Omental fat pad (tissue), 4 donors: Measurements from ENCODE around the gene KRTAP10-1. TPM values are rescaled to one million over a fixed set of nuclear protein-coding genes. Genes with fewer than 3 reads are reported as not detected.

Experiments used
- ATAC-seq: fragments of 150-250 bp; one replicate; pipeline ENCODE4 v1.9.1; 2016; ENCODE audit warnings: mild to moderate bottlenecking, moderate library complexity; ENCODE audit not compliant: low FRiP score
- DNase-seq: peaks from one replicate; pipeline ENCODE4 v3.0.0-alpha.2; 2019; ENCODE audit warnings: low spot score
- total RNA-seq, 4 donors: library from RNA; depleted of rRNA; stranded (reverse); fragments of >200 nt; gene quantifications; one replicate each; pipeline ENCODE4 v1.1.0, GENCODE V29; 2016
- TF ChIP-seq, protein P1 (sequence below), 3 donors: fragments of 450-650 bp; IDR thresholded peaks; one replicate each; pipeline ENCODE4 v1.5.1; 2016 to 2017; ENCODE audit warnings: antibody characterized with exemption in 3 of 3, mild to moderate bottlenecking in 3 of 3, moderate library complexity in 2 of 3

Gene KRTAP10-1
- total RNA-seq, 4 donors from 2014 or later, result not detected

DNA sequence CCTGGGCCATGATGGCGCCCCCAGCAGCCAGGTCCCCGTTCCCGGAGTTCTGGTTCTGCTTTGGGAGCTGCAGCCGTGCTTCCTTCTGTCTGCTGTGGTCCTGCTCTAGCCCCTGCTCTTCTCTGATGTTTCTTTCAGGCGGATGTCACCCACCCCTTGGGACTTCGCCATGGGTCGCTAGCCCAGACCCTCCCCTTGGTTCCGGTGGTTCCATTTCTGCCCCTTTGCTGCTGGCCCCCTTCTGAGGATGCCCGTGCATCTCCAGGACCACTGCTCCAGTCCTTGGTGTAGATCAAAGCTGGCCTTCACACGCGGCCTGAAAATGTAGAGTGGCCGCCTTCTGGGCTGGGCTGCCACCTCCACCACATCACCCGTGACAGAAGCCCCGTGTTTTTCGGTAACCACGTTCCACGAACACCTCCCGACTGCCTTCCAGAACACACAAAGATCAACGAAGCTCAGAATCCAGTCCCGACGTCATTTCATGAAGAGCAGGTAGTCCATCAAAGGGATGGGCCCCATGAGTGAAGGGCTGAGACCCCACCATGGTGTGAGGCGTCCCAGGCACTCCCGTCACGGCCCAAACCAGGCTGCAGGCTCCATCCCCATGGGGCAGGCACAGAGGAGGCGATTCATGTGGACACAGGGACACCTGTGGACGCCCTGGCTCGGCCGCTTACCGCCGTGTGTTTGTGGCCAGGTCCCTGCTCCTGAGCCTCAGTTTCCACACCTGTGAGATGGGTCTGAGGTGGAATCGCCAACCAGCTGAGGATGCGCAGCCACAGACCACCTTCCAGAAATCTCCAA lies 24.4 kb downstream of the KRTAP10-1 start:
- ATAC-seq (no peak), DNase-seq (no peak)
- TF ChIP-seq, protein P1, sequence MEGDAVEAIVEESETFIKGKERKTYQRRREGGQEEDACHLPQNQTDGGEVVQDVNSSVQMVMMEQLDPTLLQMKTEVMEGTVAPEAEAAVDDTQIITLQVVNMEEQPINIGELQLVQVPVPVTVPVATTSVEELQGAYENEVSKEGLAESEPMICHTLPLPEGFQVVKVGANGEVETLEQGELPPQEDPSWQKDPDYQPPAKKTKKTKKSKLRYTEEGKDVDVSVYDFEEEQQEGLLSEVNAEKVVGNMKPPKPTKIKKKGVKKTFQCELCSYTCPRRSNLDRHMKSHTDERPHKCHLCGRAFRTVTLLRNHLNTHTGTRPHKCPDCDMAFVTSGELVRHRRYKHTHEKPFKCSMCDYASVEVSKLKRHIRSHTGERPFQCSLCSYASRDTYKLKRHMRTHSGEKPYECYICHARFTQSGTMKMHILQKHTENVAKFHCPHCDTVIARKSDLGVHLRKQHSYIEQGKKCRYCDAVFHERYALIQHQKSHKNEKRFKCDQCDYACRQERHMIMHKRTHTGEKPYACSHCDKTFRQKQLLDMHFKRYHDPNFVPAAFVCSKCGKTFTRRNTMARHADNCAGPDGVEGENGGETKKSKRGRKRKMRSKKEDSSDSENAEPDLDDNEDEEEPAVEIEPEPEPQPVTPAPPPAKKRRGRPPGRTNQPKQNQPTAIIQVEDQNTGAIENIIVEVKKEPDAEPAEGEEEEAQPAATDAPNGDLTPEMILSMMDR (IDR thresholded peaks at IDR 0.05), result no peak

DNA sequence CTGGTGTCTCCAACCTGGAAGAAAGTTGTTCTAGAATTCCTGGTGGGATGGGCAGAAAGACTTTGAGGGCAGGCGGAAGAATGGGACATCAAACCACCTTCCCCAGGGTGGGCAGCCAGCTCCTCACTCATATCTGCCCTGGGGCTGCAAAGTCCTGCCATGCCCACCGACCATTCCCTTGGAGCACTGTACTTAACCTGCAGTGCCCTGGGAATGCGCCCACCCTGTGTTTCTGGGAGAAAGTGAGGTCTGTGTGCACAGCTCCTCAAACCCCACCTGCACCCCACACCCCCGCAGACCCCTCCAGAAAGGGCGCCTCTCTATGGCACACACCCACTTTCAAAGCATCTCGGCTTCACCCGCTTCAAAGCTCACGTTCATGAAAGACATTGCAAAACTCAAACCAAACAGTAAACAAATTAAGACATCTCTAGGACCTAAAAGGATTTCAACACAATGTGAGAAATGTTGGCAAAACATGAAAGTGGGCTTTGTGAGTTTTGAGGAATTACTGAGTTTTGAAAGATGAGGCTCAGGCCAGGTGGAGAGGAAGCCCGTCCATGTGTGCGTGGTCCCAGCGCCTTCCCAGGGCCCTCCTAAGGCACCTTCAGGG lies 25.1 kb downstream of the KRTAP10-1 start:
- TF ChIP-seq, protein P1 (IDR thresholded peaks at IDR 0.05), result no peak
- no peak for ATAC-seq
- DNase-seq, result no peak

DNA sequence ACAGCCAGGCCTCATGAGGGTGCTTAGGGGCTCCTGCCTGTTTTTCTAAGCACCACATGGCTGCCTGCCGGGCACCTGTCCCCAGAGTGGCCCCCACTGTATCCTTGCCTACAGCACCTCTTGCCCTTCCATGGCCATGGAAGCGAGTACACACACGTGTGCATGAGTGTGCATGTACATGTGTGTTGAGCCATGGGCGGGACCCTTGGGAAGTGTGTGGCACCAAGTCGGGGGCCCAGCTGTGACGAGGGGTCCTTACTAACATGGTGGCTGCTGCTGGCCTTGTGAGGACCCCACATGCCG lies 25.8 kb downstream of the KRTAP10-1 start:
- ATAC-seq (no peak), DNase-seq (no peak)
- TF ChIP-seq, protein P1 (IDR thresholded peaks at IDR 0.05), result no peak

GRCh38 chr21:44513389-44514217 lies 26.4 kb downstream of the KRTAP10-1 start:
- DNase-seq, result no peak
- TF ChIP-seq, protein P1 (IDR thresholded peaks at IDR 0.05), result no peak
- ATAC-seq, result no peak

- TF ChIP-seq, protein P1 (IDR thresholded peaks at IDR 0.05), result no peak
- ATAC-seq (no peak), DNase-seq (no peak)
Measured at GRCh38 chr21:44512496-44513388, 27.3 kb downstream of the KRTAP10-1 start.

GRCh38 chr21:44511938-44512275 lies 28.1 kb downstream of the KRTAP10-1 start:
- DNase-seq, result no peak
- TF ChIP-seq, protein P1 (IDR thresholded peaks at IDR 0.05), result no peak
- ATAC-seq, result no peak
